ENCODE results near the gene NEAT1.
"Not testable (repeated sequence)": the region's sequence is repeated elsewhere in the genome, so short reads cannot be mapped to it uniquely, and the experiment has no call there.

The NEAT1 gene

GRCh38 chr11:65467306-65467705 lies 44.7 kb downstream of the NEAT1 start:
- TF ChIP-seq CTCF (IDR thresholded peaks at IDR 0.05; ENCODE audit: low read depth, low read length), result 0 out of 2 replicates have a peak, but pooled peaks have one; percentile 5
- not testable (repeated sequence) for H2AFZ ChIP-seq (ENCODE audit: low read depth, low read length)
- peaks cover 17% of the 10 kb centered on the region for H3K4me1 ChIP-seq (ENCODE audit: low read length)

GRCh38 chr11:65468874-65469333 lies 46.3 kb downstream of the NEAT1 start:
- Histone ChIP-seq H3K79me2 (ENCODE audit: low read length) (peaks cover 5% of the 10 kb centered on the region; the same call in 1 of the 2 replicates), H3K36me3 (replicated peaks; ENCODE audit: low read depth, low read length) (no peaks in the 10 kb centered on the region), H3K4me1 (ENCODE audit: low read length) (peaks cover 22% of the 10 kb centered on the region), H3K9me3 (ENCODE audit: insufficient read depth, low read length) (no peaks in the 10 kb centered on the region), H3K27me3 (ENCODE audit: low read depth, low read length) (no peaks in the 10 kb centered on the region), H3K9ac (ENCODE audit: low read length) (no peak overlapping the region), H3K27ac (ENCODE audit: low read length) (no peak overlapping the region), H3K4me3 (ENCODE audit: low read length) (no peak overlapping the region), H2AFZ (ENCODE audit: low read depth, low read length) (no peak overlapping the region), H4K20me1 (ENCODE audit: insufficient read depth, low read length) (no peaks in the 10 kb centered on the region), H3K4me2 (ENCODE audit: low read length) (no peak overlapping the region)
- TF ChIP-seq EZH2phosphoT487 (IDR thresholded peaks at IDR 0.05; ENCODE audit: low read depth) (no peak), CTCF (IDR thresholded peaks at IDR 0.05; ENCODE audit: low read depth, low read length) (peak; percentile 90)

More at GRCh38 chr11:65467306-65467705, 44.7 kb downstream of the NEAT1 start:
- not testable (repeated sequence) for H3K79me2 ChIP-seq (ENCODE audit: low read length); H3K27me3 ChIP-seq (ENCODE audit: low read depth, low read length); H3K9ac ChIP-seq (ENCODE audit: low read length); H3K4me2 ChIP-seq (ENCODE audit: low read length); H3K27ac ChIP-seq (ENCODE audit: low read length); H3K4me3 ChIP-seq (ENCODE audit: low read length); H3K36me3 ChIP-seq (replicated peaks; ENCODE audit: low read depth, low read length); H3K9me3 ChIP-seq (ENCODE audit: insufficient read depth, low read length); H4K20me1 ChIP-seq (ENCODE audit: insufficient read depth, low read length)

- H3K9me3 ChIP-seq (ENCODE audit: insufficient read depth, low read length), result no peaks in the 10 kb centered on the region
- no peak overlapping the region for H2AFZ ChIP-seq (ENCODE audit: low read depth, low read length)
- no peaks in the 10 kb centered on the region for H3K27me3 ChIP-seq (ENCODE audit: low read depth, low read length)
- H3K4me3 ChIP-seq (ENCODE audit: low read length), result no peak overlapping the region
- H4K20me1 ChIP-seq (ENCODE audit: insufficient read depth, low read length), result no peaks in the 10 kb centered on the region
- H3K79me2 ChIP-seq (ENCODE audit: low read length), result peaks cover 5% of the 10 kb centered on the region; the same call in 1 of the 2 replicates
- TF ChIP-seq CTCF (IDR thresholded peaks at IDR 0.05; ENCODE audit: low read depth, low read length) (no peak), EZH2phosphoT487 (IDR thresholded peaks at IDR 0.05; ENCODE audit: low read depth) (no peak)
- no peak overlapping the region for H3K9ac ChIP-seq (ENCODE audit: low read length)
- no peaks in the 10 kb centered on the region for H3K36me3 ChIP-seq (replicated peaks; ENCODE audit: low read depth, low read length)
- no peak overlapping the region for H3K4me2 ChIP-seq (ENCODE audit: low read length)
- peaks cover 22% of the 10 kb centered on the region for H3K4me1 ChIP-seq (ENCODE audit: low read length)
- no peak overlapping the region for H3K27ac ChIP-seq (ENCODE audit: low read length)
Observed at GRCh38 chr11:65470433-65471049, 47.9 kb downstream of the NEAT1 start.

- H4K20me1 ChIP-seq (ENCODE audit: insufficient read depth, low read length), result no peaks in the 10 kb centered on the region
- peak overlapping the region; percentile 55 for H3K9ac ChIP-seq (ENCODE audit: low read length)
- peaks cover 12% of the 10 kb centered on the region for H3K79me2 ChIP-seq (ENCODE audit: low read length)
- peaks cover 26% of the 10 kb centered on the region for H3K4me1 ChIP-seq (ENCODE audit: low read length)
- H3K4me3 ChIP-seq (ENCODE audit: low read length), result peak overlapping the region; percentile 61
- TF ChIP-seq EZH2phosphoT487 (IDR thresholded peaks at IDR 0.05; ENCODE audit: low read depth), result no peak
- peak; percentile 88 for TF ChIP-seq CTCF (IDR thresholded peaks at IDR 0.05; ENCODE audit: low read depth, low read length)
- H3K27me3 ChIP-seq (ENCODE audit: low read depth, low read length), result no peaks in the 10 kb centered on the region
- peak overlapping the region; percentile 88 for H3K4me2 ChIP-seq (ENCODE audit: low read length)
- peak overlapping the region; percentile 37 for H3K27ac ChIP-seq (ENCODE audit: low read length)
- H2AFZ ChIP-seq (ENCODE audit: low read depth, low read length), result peak overlapping the region; percentile 17
- H3K9me3 ChIP-seq (ENCODE audit: insufficient read depth, low read length), result no peaks in the 10 kb centered on the region
- no peaks in the 10 kb centered on the region for H3K36me3 ChIP-seq (replicated peaks; ENCODE audit: low read depth, low read length)
Observed at GRCh38 chr11:65471447-65471891, 48.9 kb downstream of the NEAT1 start.

GRCh38 chr11:65472588-65473277 lies 50.1 kb downstream of the NEAT1 start:
- peak overlapping the region; percentile 55 for H3K9ac ChIP-seq (ENCODE audit: low read length)

More at GRCh38 chr11:65472588-65473277, 50.1 kb downstream of the NEAT1 start:
- Histone ChIP-seq H3K4me1 (ENCODE audit: low read length) (peaks cover 28% of the 10 kb centered on the region), H3K4me3 (ENCODE audit: low read length) (peak overlapping the region; percentile 61), H3K79me2 (ENCODE audit: low read length) (peaks cover 23% of the 10 kb centered on the region), H3K4me2 (ENCODE audit: low read length) (peak overlapping the region; percentile 88), H3K27ac (ENCODE audit: low read length) (peak overlapping the region; percentile 37; the same call in 1 of the 2 replicates)
- H2AFZ ChIP-seq (ENCODE audit: low read depth, low read length); H4K20me1 ChIP-seq (ENCODE audit: insufficient read depth, low read length); H3K36me3 ChIP-seq (replicated peaks; ENCODE audit: low read depth, low read length); H3K27me3 ChIP-seq (ENCODE audit: low read depth, low read length); H3K9me3 ChIP-seq (ENCODE audit: insufficient read depth, low read length): not testable (repeated sequence)
